Measurements from ENCODE around the gene GPR157. TPM values are rescaled to one million over a fixed set of nuclear protein-coding genes. Genes with fewer than 3 reads are reported as not detected.
"Not testable (repeated sequence)": the region's sequence is repeated elsewhere in the genome, so short reads cannot be mapped to it uniquely, and the experiment has no call there.

GPR157 gene
- total RNA-seq, 1 donor from 2014 or later, result 5.4 TPM

- DNase-seq (ENCODE audit: low read depth) (no peak), FAIRE-seq (no peak)
- no peak overlapping the region for H3K4me3 Mint-ChIP-seq (ENCODE audit: unreplicated experiment)
- no peaks in the 10 kb centered on the region for H3K27me3 Mint-ChIP-seq (ENCODE audit: low read depth, unreplicated experiment)
- Histone ChIP-seq H3K27ac (ENCODE audit: low read depth, low read length) (no peak overlapping the region), H3K9ac (ENCODE audit: low read length) (no peak overlapping the region), H3K9me3 (ENCODE audit: insufficient read depth, low read depth, low read length) (no peaks in the 10 kb centered on the region), H3K4me3 (ENCODE audit: insufficient read depth, low read depth, low read length) (no peak overlapping the region), H3K27me3 (ENCODE audit: insufficient read depth, low read length) (no peaks in the 10 kb centered on the region), H3K4me1 (ENCODE audit: insufficient read depth, low read length) (peaks cover 10% of the 10 kb centered on the region), H4K20me1 (ENCODE audit: insufficient read depth, low read length) (peaks cover 14% of the 10 kb centered on the region), H3K79me2 (ENCODE audit: insufficient read depth, low read length) (no peaks in the 10 kb centered on the region), H3K36me3 (ENCODE audit: insufficient read depth, low read length) (no peaks in the 10 kb centered on the region), H2AFZ (ENCODE audit: low read depth, low read length) (no peak overlapping the region), H3K4me2 (ENCODE audit: low read length) (no peak overlapping the region)
- TF ChIP-seq EZH2 (IDR thresholded peaks at IDR 0.05; ENCODE audit: insufficient read depth, low read length) (no peak), CTCF (IDR thresholded peaks at IDR 0.05; ENCODE audit: insufficient read depth, low read depth, low read length) (no peak)
- H3K9me3 Mint-ChIP-seq (ENCODE audit: unreplicated experiment), result no peaks in the 10 kb centered on the region
- no peaks in the 10 kb centered on the region for H3K36me3 Mint-ChIP-seq (ENCODE audit: low read depth, unreplicated experiment)
- no peak overlapping the region for H3K27ac Mint-ChIP-seq (ENCODE audit: unreplicated experiment)
- H3K4me1 Mint-ChIP-seq (ENCODE audit: low read depth, unreplicated experiment), result peaks cover 10% of the 10 kb centered on the region
These were observed 3.6 kb downstream of the GPR157 start for GRCh38 chr1:9125325-9125724.

DNA sequence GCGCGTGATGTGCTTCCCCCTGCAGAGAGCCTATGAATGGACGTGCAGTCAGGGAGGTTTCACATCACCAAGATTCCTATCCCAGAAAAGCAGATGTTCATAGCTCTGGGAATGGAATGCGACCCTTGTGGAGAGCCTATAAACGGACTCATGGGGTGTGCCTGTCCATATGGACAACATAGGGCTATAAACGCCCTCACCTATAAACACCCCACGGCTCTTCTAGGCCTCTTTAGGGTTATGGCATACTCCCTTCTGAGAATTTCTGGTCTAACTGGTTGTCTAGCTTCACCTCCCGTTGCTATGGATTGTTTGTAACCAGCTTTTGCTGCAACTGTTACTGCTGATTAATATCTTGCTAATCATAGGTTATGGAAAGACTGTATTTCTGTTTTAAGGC, 4.5 kb downstream of the GPR157 start:
- H3K4me1 ChIP-seq (ENCODE audit: insufficient read depth, low read length), result peaks cover 10% of the 10 kb centered on the region
- not testable (repeated sequence) for H3K4me1 Mint-ChIP-seq (ENCODE audit: low read depth, unreplicated experiment); H3K27ac Mint-ChIP-seq (ENCODE audit: unreplicated experiment); H3K4me2 ChIP-seq (ENCODE audit: low read length); DNase-seq (ENCODE audit: low read depth); H3K36me3 ChIP-seq (ENCODE audit: insufficient read depth, low read length); H3K9me3 ChIP-seq (ENCODE audit: insufficient read depth, low read depth, low read length); FAIRE-seq; H3K4me3 ChIP-seq (ENCODE audit: insufficient read depth, low read depth, low read length); H3K36me3 Mint-ChIP-seq (ENCODE audit: low read depth, unreplicated experiment); H3K4me3 Mint-ChIP-seq (ENCODE audit: unreplicated experiment); H2AFZ ChIP-seq (ENCODE audit: low read depth, low read length); H3K9ac ChIP-seq (ENCODE audit: low read length); H3K27ac ChIP-seq (ENCODE audit: low read depth, low read length); H3K27me3 Mint-ChIP-seq (ENCODE audit: low read depth, unreplicated experiment); H3K79me2 ChIP-seq (ENCODE audit: insufficient read depth, low read length); H3K27me3 ChIP-seq (ENCODE audit: insufficient read depth, low read length); H3K9me3 Mint-ChIP-seq (ENCODE audit: unreplicated experiment)
- peaks cover 21% of the 10 kb centered on the region for H4K20me1 ChIP-seq (ENCODE audit: insufficient read depth, low read length)

DNA sequence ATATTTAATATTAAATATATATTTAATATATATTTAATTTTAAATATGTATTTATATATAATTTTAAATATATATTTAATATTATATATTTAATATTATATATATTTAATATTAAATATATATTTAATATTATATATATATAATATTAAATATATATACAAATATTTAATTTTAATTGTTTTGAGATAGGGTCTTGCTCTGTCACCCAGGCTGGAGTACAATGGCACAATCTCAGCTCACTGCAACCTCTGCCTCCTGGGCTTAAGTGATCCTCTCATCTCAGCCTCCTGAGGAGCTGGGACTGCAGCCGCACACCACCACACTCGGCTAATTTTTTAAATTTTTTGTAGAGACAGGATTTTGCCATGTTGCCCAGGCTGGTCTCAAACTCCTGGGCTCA, 5.2 kb downstream of the GPR157 start:
- H2AFZ ChIP-seq (ENCODE audit: low read depth, low read length); H3K9me3 Mint-ChIP-seq (ENCODE audit: unreplicated experiment); FAIRE-seq; H3K79me2 ChIP-seq (ENCODE audit: insufficient read depth, low read length); H3K4me2 ChIP-seq (ENCODE audit: low read length); H3K4me1 ChIP-seq (ENCODE audit: insufficient read depth, low read length); H3K4me1 Mint-ChIP-seq (ENCODE audit: low read depth, unreplicated experiment); H3K27ac ChIP-seq (ENCODE audit: low read depth, low read length); H3K9me3 ChIP-seq (ENCODE audit: insufficient read depth, low read depth, low read length); H3K9ac ChIP-seq (ENCODE audit: low read length); H3K36me3 ChIP-seq (ENCODE audit: insufficient read depth, low read length); H3K36me3 Mint-ChIP-seq (ENCODE audit: low read depth, unreplicated experiment); H3K27me3 ChIP-seq (ENCODE audit: insufficient read depth, low read length); H3K4me3 ChIP-seq (ENCODE audit: insufficient read depth, low read depth, low read length); H3K27ac Mint-ChIP-seq (ENCODE audit: unreplicated experiment); H3K4me3 Mint-ChIP-seq (ENCODE audit: unreplicated experiment); DNase-seq (ENCODE audit: low read depth); H3K27me3 Mint-ChIP-seq (ENCODE audit: low read depth, unreplicated experiment): not testable (repeated sequence)
- H4K20me1 ChIP-seq (ENCODE audit: insufficient read depth, low read length), result peaks cover 21% of the 10 kb centered on the region
